Calu3 (cell line): ENCODE measurements around the gene TOGARAM2. TPM values are rescaled to one million over a fixed set of nuclear protein-coding genes. Genes with fewer than 3 reads are reported as not detected.
A peak's percentile ranks its signal among the peaks of the same experiment; 100 is the strongest.
"Not testable (repeated sequence)": the region's sequence is repeated elsewhere in the genome, so short reads cannot be mapped to it uniquely, and the experiment has no call there.

ENCODE experiments used
- BruUV-seq: library from RNA; stranded (reverse); fragments of 400-500 nt; replicated peaks from 2 replicates; lab custom pipeline; 2021; lab: Mats Ljungman, UMichigan
- CTCF ChIA-PET: fragments of 300-600 bp; sonication (Branson Sonifier 250); formaldehyde crosslinking; loops from one replicate; lab custom pipeline; 2022; ENCODE audit warnings: antibody characterized with exemption; lab: Charles Lee
- DNase-seq: peaks from one replicate; pipeline ENCODE4 v3.0.0; 2022
- H3K27ac Mint-ChIP-seq: one replicate; pipeline ENCODE4 v1.8.0; 2022; ENCODE audit warnings: mixed read lengths; ENCODE audit not compliant: unreplicated experiment
- H3K27me3 Mint-ChIP-seq: one replicate; pipeline ENCODE4 v1.8.0; 2022; ENCODE audit warnings: mixed read lengths; ENCODE audit not compliant: unreplicated experiment
- H3K36me3 Mint-ChIP-seq: one replicate; pipeline ENCODE4 v1.8.0; 2022; ENCODE audit warnings: mild to moderate bottlenecking, moderate library complexity, mixed read lengths; ENCODE audit not compliant: insufficient read depth, unreplicated experiment
- H3K4me1 Mint-ChIP-seq: one replicate; pipeline ENCODE4 v1.8.0; 2022; ENCODE audit warnings: mild to moderate bottlenecking, low read depth, mixed read lengths; ENCODE audit not compliant: unreplicated experiment
- H3K4me3 Mint-ChIP-seq: one replicate; pipeline ENCODE4 v1.8.0; 2022; ENCODE audit warnings: mild to moderate bottlenecking, low read depth, moderate library complexity, mixed read lengths; ENCODE audit not compliant: unreplicated experiment
- H3K9me3 Mint-ChIP-seq: one replicate; pipeline ENCODE4 v1.8.0; 2022; ENCODE audit warnings: low read depth, mixed read lengths; ENCODE audit not compliant: unreplicated experiment
- intact Hi-C: fragments of 100-400 bp; cut with micrococcal nuclease; formaldehyde crosslinking; loops from one replicate; pipeline ENCODE4 v1.10.0; 2022; ENCODE audit not compliant: unreplicated experiment
- total RNA-seq: library from RNA; stranded (reverse); gene quantifications from 2 replicates; pipeline ENCODE4 v1.2.3, GENCODE V29; 2022
- TF ChIP-seq, protein P1 (sequence below): fragments of 200-600 bp; IDR thresholded peaks from one replicate; pipeline ENCODE4 v1.8.0; 2022; ENCODE audit warnings: antibody characterized with exemption; ENCODE audit not compliant: unreplicated experiment

Gene TOGARAM2
- total RNA-seq, 1 experiment from 2014 or later, result 0.85 TPM

DNA sequence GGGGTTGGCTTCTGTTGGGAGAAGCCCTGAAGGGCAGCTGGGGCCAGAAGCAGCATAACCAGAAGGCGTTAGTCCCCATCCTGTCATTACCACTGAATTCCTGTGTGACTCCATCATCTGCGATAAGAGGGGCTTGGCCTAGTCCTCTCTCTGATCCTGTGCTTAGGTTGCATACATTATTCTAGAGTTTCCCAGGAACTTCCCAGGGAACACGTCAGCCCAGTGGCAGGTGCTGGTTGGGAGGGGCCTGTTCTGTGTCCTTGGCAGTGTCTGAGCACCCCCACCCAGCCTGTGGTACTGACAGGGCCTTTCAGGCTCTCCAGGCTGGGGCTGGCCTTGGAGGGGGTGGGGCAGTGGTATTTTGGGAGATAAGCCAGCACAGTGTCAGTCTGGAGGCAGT, 4.5 kb upstream of the TOGARAM2 start:
- Mint-ChIP-seq H3K9me3 (no peaks in the 10 kb centered on the region), H3K4me3 (peak overlapping the region; percentile 44), H3K4me1 (peaks cover 36% of the 10 kb centered on the region), H3K27me3 (no peaks in the 10 kb centered on the region), H3K27ac (peak overlapping the region; percentile 88), H3K36me3 (peaks cover 25% of the 10 kb centered on the region)
- TF ChIP-seq, protein P1, sequence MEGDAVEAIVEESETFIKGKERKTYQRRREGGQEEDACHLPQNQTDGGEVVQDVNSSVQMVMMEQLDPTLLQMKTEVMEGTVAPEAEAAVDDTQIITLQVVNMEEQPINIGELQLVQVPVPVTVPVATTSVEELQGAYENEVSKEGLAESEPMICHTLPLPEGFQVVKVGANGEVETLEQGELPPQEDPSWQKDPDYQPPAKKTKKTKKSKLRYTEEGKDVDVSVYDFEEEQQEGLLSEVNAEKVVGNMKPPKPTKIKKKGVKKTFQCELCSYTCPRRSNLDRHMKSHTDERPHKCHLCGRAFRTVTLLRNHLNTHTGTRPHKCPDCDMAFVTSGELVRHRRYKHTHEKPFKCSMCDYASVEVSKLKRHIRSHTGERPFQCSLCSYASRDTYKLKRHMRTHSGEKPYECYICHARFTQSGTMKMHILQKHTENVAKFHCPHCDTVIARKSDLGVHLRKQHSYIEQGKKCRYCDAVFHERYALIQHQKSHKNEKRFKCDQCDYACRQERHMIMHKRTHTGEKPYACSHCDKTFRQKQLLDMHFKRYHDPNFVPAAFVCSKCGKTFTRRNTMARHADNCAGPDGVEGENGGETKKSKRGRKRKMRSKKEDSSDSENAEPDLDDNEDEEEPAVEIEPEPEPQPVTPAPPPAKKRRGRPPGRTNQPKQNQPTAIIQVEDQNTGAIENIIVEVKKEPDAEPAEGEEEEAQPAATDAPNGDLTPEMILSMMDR, result no peak
- CTCF ChIA-PET, result interaction anchor here (0.6 to 1.6 kb wide), 3 partner anchors 17 to 37 kb away, joined by 4 to 8 read pairs (median 5); no protein-coding TSS in a partner anchor
- intact Hi-C loops, result loop anchor here (5.0 kb wide), 1 partner anchor 136 kb away; no protein-coding TSS in a partner anchor
- DNase-seq, result peak; percentile 90
- no TSS peak for BruUV-seq

DNA sequence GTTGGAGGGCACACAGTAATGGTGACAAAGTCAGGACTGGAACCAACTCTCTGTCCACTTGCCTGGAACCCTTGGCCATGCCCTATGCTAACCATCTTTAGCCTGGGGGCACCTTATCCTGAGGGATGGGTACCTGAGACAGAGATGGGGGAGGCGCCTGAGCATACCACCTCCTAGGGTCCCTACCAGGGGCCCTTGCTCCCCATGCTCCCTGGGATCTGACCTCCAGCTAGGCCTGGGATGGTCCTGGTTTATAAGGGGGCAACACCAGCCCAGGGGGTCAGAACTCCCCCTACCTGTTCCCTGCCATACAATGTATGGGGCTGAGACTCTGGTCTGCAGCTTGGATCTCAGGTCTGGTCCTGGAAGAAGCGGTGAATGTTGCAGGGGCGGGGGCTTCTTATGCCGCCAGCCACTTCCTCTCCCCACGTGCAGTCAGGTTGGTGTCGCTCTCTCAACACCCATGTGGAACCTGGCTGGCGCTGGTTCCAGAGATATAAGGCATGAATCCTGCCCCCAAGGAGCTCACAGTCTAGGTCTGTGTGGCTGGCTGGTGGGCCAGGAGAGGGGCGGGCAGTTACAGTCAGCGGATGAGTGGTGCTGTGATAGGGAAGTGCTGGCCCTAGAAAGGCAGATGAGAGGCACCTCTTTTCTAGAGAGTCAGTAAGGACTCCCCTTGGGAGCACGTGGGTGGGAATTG, 3.8 kb upstream of the TOGARAM2 start:
- peak overlapping the region; percentile 44 for H3K4me3 Mint-ChIP-seq
- H3K4me1 Mint-ChIP-seq, result peaks cover 36% of the 10 kb centered on the region
- no peak for DNase-seq
- TF ChIP-seq, protein P1, result no peak
- CTCF ChIA-PET, result interaction anchor here (1.6 kb wide), 1 partner anchor 34 kb away, joined by 8 read pairs; no protein-coding TSS in a partner anchor
- no peaks in the 10 kb centered on the region for H3K27me3 Mint-ChIP-seq
- no TSS peak for BruUV-seq
- intact Hi-C loops, result loop anchor here (5.0 kb wide), 1 partner anchor 135 kb away; no protein-coding TSS in a partner anchor
- H3K9me3 Mint-ChIP-seq, result no peaks in the 10 kb centered on the region
- peak overlapping the region; percentile 88 for H3K27ac Mint-ChIP-seq
- H3K36me3 Mint-ChIP-seq, result peaks cover 25% of the 10 kb centered on the region

DNA sequence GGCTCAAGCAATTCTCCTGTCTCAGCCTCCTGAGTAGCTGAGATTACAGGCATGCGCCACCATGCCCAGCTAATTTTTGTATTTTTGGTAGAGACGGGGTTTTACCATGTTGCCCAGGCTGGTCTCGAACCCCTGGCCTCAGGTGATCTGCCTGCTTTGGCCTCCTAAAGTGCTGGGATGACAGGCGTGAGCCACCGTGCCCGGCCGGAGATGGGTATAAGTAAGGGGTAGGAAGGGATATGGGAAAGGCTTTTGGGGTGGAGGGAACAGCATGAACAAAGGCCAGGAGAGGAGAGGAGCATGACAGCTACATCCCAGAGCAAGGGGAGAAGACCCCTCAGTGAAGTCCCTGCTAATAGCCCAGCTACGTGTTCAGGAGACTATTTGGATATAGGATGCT, 3.1 kb upstream of the TOGARAM2 start:
- Mint-ChIP-seq H3K36me3 (peaks cover 25% of the 10 kb centered on the region), H3K27ac (peak overlapping the region; percentile 20), H3K4me1 (peaks cover 36% of the 10 kb centered on the region)
- intact Hi-C loops, result loop anchor here (5.0 kb wide), 1 partner anchor 134 kb away; no protein-coding TSS in a partner anchor
- DNase-seq, CTCF ChIA-PET, H3K9me3 Mint-ChIP-seq, H3K4me3 Mint-ChIP-seq, BruUV-seq, H3K27me3 Mint-ChIP-seq: not testable (repeated sequence)

DNA sequence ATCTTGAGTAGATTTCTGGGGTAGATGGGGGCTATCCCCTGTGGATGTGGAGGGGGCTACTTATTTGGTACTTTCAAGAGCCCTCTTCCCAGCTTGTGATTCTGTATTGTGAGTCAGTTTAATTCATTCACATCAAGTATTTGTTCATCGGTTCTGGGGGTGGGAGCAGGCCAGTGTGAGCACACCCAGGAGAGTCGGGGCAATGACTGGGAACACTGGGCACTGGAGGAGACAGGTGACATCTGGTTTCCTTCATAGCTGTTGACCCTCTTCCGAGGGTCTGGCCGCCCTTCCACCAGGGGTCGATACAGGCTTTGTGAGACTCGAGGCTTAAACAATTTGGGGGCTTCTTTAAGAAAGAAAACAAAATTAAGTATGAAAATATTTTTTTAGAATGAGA, 2.5 kb upstream of the TOGARAM2 start:
- Mint-ChIP-seq H3K27me3 (no peaks in the 10 kb centered on the region), H3K9me3 (no peaks in the 10 kb centered on the region)
- intact Hi-C loops, result loop anchor here (5.0 kb wide), 1 partner anchor 134 kb away; no protein-coding TSS in a partner anchor

More for the DNA sequence above, 2.5 kb upstream of the TOGARAM2 start:
- Mint-ChIP-seq H3K4me3 (no peak overlapping the region), H3K4me1 (peaks cover 36% of the 10 kb centered on the region), H3K36me3 (peaks cover 25% of the 10 kb centered on the region), H3K27ac (no peak overlapping the region)
- no peak for DNase-seq
- BruUV-seq, result no TSS peak
- CTCF ChIA-PET, result no interaction called here
- TF ChIP-seq, protein P1, result no peak
